ENCODE data around the gene HMX1.

The HMX1 gene

DNA sequence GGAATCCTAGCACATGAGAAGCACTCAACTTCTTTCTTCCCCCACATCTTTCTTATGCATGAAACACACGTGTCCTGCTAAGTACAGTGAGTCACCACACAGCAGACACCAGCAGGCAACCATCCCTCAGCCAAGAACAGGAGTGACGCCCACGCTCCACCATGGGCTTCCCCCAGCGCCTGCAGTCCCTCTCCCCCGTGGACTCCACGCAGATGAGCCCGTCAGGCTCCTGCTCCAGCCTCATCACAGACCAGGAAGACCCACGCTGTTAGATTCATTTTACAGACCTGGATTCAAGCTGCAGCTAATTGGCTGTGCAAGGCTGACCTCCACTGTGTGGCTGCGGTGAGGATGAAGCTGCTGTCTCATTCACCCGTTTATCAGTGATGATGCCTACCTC, 16.7 kb downstream of the HMX1 start:
- DNase-seq = no peak

DNA sequence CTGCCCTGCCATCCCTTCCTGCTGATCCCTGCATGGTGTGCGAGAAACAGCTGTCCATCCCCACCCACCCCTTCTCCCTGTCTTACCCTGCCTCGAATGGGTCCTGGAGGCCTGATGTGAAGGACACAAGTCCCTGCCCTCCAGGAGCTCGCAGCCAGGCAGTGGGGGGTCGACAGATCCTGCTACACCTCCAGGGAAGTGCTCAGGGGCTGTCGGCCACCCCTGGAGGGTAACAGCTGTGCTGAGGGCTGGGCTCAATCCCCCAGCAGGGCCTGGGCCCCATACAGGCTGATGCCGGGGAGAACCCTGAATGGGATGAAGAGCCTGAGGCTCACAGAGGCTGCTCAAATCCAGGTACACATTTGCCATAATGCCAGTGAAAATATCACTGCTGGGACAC, 17.6 kb downstream of the HMX1 start:
- DNase-seq = no peak

DNA sequence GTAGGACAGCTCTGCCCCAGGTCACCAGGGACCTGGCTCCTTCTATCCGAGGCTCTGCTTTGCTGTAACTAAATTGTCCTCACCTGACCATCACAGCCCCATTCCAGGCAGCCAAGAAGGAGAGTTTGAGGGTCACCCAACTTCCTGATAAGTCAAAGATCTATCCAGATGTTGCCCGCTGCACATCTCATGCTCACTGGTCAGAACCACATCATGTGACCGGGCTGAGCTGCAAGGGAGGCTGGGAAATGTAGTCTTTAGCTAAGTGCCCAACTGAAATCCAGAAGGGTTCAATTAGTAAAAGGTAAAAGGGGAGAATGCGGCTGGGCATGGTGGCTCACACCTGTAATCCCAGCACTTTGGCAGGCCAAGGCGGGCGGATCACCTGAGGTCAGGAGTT, 18.4 kb downstream of the HMX1 start:
- no peak for DNase-seq

DNA sequence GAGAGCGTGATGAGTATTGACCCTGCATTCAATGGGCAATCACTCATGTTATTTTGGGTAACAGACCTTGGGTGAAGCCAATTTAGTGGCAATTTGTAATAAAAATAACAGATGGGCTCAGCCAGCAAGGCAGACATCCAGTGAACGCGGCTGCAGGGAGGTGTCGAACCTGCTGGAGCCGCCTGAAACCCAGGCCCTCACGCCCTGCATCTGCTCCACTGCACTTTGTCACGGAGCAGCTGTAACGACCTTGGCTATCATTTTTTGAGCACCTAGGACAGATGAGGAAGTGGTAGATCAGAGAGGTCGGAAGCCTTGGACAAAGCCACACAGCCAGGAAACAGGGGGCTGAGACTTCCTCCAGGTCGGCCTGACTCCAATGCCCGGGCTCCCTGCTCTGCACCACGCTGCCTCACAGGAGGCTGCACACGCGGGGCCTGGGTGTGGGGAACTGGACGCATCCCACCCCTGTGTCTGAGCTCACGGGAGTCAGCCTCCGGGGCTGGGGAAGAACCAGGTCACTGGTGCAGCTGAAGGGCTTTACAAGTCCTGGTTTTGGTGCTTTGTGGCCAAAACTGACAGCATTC, 19.4 kb downstream of the HMX1 start:
- DNase-seq = no peak

DNA sequence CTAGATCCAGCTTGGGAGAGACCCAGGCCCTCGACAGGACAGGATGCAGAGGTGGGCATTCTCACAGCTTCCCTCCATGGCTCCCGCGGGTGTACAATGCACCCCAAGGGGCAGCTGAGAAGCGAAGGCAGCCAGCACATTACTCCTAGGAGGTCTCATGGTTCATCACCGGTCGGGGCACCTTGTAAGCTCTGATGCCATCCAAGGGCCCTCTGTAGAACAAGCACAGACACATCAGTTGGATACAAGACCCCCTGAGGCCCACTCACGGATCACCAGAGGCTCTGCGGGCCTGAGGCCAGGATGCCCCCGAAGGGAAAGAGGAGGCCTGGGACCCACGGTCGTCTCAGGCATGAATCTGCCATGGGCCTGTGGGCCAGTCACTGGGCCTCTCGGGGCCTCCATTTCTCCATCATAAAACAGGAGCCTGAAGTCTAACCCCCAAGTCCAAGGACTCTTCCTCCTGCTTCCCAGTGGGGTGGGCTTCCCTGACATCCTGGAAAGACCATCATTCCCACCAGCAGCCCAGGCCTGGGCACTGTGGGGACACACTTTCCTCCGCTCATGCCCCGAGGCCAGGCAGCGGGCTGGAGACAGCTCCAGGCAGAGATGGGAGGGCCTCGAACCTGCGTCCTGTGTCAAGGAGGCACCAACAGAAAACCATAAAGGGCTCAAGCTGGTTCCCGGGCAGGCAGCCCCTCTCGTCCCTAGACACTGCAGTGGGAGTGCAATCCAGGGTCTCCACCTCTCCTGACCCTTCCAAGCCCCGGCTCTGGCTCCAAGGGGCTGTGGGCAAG, 20.1 kb downstream of the HMX1 start:
- no peak for DNase-seq

DNA sequence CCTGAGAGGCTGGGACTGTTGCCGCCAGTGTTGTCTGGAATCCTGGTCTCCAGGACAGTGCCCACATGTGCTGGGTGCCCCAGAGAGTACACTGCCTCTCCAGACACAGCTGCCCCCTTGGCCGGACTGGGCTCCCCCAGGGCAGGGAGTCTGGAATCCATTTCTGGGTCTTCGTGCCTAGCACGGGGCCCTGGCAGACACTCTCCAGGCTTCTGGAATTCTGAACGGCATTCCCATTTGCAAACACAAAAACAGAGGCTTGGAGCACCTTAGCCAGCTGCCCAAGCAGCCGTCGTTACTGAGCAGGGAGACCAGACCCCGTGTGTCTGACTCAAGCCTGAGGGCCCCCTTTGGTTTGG, 20.8 kb downstream of the HMX1 start:
- DNase-seq = no peak

DNA sequence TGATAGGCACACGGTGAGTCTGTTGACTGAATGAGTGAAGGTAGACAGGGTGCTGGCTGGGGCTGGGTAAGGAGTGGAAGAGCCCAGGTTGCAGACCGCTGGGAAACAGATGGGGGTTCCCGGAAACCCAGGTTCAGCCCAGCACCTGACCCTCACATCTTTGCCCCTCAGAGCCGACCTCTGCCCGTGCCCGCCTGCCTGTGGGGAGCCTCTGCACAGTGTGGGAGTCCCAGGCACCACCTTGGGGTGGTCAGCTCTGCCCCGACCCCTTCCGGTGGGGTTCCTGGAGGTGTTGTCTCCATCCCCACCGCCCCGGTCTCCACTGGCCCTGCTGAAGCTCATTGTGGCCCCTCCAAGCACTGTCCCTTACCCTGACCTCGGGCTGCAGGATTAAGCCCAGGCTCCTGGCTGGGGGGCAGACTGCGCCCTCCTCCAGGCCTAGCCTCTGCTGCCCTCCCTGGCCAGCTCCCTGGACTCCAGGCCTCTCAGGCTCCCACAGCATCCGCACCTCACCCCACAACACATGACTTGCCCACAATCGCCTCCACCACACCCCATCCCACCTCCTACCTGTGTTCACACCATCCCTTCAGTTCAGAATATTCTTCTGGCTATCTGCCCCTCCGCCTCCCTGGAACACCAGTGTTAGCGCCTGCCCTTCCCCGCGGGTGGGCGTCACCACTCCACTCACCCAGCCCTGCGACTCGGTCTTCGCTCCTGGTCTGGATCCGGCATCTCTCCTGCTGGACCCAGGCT, 21.4 kb downstream of the HMX1 start:
- DNase-seq = no peak

DNA sequence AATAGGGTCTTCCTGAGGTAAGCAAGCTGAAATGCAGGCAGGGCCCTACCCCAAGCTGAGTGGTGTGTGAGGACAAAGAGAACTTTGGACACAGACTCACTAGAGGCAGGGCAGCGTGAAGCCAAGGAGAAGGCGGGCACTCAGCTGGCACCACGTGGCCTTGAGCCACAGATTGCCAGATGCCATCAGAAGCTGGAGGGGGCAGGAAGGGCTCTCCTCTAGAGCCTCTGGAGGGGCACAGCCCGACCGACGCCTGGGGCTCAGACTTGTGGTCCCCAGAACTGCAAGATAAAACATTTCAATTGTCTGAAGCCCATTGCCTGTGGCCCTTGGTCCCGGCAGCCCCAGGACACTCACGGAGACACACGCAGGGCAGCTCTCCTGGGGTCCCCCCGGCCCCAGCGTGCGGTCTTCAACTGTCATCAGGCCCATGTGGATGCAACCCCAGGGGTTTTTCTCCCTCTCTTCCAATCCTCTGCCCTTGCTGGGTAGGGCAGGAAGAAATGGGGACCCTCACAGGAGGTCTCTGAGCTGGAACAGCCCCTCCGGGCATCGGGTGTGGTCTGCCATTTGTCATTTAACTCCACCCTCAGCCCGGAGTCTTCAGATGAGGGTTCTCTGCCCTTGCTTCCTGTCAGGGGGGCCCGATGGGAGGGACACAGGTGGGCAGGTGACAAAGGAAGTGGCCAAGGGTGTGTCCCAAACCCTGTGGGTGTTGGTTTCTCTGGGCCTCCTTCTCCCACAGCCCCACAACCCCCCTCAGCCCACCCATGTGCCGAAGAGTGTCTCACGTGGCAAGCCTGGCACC, 22.2 kb downstream of the HMX1 start:
- DNase-seq = no peak

DNA sequence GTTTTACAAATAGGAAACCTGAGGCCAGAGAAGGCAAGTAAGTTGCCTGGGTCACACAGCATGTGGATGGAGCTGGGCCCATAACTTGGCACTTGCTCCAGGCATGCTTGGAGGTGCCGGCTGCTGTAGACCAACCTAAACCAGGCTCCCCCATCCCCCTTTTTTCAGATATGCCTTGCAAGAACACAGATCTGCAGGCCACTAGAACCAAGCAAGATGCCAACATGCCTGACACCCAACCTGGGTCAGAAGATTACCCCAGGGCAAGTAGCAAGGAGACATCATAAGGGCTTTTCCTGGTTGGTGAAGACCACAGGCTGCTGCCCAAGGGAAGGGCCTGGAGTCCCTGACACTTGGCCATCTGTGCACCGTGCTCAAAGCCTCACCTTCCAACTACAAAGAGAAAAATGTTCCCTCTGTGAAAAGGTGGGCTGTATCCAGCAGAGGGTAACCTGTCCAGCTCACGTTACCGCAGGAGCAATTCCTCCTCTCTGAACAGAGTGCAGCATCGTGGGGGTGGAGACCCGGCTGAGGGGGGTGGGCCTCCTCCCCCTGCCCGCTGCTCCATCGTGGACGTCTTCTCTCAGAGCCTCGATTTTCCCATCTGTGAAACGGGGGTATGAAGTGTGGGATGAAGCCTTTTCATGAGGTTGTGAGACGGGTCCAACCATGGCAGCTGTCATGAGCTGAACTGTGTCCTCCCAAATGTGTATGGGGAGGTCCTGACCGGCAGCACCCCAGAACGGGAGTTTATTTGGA, 23.0 kb downstream of the HMX1 start:
- no peak for DNase-seq

DNA sequence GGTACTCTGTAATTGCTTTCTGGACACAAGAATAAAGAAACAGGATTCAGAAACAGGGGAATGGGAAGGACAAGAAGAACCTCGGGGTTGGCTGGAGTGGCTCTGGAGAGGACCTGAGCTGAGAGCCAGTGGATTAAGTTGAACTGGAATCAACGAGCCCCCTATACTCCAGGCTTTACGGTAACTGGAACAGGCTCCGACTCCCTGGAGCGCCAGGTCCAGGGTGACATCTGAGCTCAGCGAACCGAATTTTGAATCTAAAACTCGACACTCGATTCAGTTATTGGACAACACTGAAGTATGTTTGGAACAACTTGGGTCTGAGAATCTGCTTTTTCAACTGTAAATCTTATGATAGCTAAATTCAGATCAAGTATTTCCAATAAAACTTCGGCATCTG, 23.9 kb downstream of the HMX1 start:
- no peak for DNase-seq

DNA sequence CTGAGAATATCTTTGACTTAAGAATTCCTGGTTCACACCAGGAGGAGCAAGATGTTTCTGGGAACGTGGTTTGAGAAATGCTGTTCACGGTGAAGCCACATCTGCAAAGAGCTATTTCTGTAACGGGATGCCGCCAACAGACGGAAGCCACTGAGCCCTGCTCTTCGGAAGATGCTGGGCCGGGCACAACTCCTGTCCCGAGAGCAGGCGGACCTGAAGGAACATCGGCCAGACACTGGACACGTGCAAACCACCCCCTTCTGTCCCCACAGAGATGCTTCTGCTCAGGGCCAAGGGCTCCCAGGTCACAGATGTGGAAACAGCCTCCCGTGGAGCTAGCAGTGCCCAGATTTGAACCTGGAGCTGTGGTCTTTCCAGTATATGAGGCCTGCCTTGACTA, 24.3 kb downstream of the HMX1 start:
- no peak for DNase-seq

DNA sequence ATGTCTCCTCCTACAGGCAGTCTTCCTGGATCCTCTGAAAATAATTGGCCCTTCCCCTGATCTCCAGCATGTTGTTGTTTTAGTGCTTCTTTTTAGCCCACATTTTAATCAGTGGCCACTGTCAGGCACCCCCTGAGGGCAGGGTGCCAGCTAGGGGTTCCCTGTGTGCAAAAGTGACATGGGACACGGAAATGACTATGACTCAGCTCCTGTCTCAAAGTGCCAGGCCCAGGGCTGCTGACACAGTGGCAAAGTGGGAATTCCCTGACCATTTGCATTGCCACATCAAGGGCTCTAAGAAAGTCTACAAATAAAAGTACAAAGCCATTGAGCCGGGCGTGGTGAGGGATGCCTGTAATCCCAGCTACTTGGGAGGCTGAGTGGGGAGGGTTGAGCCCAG, 24.8 kb downstream of the HMX1 start:
- no peak for DNase-seq

DNA sequence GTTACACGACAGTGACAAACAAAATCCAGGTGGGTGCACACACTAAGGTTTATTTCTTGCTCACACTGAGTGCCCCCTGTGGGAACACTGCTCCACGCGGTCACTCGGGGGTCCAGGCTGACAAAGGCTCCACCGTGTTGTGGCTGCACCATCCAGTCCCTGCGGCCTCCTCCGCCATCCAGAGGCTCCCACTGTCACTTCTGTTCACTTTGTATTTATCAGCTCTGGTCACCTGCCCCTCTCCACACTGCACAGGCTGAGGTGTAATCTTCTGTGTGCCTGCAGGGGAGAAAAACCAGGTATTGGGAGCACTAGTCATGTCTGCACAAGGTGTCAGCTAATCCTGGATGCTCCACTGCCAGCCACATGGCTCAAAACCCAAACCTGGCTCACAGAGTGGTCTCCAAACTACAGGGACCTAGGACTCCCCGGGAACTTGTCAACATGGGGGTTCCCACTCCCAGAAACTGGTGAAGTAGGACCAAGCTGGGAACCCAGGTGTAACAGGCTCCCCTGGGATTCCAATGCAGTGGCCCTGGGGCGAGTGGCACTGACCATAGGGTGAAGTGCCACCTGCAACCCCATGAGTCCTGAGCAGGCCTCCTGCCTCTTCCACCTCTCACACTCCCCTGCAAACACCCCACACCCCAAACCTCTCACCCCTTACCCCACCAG, 25.5 kb downstream of the HMX1 start:
- no peak for DNase-seq

DNA sequence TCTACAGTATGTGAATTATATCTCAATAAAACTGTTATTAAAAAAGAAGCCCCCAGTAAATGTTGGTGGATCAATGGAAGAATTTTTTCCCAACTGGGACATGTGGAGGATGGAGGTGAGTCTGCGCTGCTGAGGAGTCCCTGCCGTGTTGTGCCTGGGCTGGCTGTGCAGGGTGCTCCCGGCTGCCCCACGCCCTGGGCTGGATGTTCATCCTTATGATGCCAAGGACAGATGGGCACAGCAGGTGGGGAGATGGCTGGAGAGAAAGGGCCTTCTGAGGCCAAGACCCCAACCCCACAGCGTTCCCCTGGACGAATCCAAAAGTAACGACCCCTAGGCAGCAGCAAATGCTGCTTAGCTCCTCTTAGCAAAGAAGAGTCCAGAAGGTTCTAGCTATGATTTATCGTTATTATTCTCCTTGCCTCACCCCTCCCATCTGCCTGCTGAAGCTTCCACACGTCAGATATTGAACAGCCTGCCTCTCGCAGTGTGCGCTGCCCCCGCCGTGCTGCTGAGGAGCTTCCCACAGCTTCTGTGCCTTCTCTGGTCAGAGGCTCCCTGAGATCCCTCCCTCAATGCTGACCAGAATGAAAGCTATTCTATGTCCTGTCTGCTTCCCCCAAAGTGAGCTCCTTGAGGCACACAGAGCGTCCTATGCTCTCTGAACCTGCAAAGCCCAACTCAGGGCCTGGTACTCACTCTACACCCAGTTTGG, 26.5 kb downstream of the HMX1 start:
- DNase-seq = no peak

DNA sequence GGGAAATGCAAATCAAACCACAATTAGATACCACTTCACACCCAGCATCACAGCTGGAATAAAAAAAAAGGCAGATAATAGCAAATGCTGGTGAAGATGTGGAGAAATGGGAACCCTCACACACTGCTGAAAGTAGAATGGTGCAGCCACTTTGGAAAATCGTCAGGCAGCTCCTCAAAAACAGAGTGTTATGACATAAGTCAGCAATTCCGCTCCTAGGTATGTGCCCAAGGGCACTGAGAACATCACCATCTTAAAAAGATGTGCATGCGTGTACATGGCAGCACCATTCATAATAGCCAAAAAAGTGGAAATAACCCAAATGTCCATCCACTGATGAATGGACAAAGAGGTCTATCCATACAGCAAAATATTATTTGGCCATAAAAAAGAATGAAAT, 28.0 kb downstream of the HMX1 start:
- DNase-seq = no peak

DNA sequence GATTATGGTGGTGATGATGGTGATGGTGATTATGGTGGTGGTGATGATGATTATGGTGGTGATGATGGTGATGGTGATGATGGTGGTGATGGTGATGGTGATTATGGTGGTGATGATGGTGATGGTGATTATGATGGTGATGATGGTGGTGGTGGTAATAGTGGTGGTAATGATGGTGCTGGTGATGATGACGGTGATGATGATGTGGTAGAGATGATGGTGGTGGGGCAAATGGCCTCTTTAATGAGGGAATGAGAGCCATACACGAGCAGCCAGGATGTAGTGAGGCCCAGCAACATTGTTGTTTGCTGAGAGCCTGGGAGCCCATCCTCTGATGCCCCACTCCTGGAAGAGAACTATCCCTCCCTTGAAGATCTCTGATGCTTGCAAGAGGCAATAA, 29.0 kb downstream of the HMX1 start:
- no peak for DNase-seq

DNA sequence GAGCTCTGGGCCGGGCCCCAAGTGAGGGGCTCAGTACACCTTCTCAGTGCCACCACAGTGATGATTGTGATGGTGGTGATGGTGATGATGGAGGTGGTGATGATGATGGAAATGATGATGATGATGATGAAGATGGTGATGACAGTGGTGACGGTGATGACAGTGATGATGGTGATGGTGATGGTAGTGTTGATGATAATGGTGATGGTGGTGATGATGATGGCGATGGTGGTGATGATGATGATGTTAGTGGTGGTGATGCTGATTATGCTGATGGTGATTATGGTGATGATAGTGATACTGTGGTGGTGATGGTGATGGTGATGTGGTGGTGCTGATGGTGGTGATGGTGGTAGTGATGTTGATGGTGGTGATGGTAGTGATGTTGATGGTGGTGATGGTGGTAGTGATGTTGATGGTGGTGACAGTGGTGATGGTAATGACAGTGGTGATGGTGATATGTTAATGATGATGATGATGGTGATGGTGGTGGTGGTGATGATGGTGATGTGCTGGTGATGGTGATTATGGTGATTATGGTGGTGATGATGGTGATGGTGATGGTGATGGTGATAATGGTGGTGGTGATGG, 29.9 kb downstream of the HMX1 start:
- no peak for DNase-seq

DNA sequence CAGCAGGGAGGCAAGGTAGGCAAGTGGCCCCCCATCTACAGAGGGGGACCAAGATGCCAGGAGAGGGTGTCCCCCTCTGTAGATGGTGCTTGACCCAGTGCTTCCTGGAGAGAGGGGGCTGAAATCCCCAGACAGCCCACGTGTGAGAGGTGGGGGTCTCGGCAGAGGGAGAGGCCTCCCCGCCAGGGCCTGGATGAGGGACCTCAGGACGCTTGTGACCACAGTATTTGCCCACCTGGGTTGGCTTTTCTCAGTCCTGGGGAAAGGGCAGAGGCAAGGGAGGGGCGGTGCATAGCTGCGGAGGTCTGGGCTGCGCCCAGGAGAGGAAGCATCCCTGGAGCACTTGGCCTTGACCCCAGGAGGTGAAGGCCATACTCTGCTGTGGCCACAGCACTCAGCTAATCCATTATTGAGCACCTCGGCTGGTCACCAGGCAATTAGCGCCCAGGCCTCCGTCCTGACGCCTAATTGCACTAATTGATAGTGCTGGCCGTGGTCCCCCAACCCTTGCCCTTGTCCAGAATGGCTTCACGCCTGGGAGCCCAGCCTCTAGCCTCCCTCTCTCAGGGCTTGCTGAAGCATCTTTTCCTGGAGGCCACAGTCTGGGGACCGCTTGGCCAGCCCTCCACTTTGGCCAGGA, 30.7 kb downstream of the HMX1 start:
- no peak for DNase-seq

DNA sequence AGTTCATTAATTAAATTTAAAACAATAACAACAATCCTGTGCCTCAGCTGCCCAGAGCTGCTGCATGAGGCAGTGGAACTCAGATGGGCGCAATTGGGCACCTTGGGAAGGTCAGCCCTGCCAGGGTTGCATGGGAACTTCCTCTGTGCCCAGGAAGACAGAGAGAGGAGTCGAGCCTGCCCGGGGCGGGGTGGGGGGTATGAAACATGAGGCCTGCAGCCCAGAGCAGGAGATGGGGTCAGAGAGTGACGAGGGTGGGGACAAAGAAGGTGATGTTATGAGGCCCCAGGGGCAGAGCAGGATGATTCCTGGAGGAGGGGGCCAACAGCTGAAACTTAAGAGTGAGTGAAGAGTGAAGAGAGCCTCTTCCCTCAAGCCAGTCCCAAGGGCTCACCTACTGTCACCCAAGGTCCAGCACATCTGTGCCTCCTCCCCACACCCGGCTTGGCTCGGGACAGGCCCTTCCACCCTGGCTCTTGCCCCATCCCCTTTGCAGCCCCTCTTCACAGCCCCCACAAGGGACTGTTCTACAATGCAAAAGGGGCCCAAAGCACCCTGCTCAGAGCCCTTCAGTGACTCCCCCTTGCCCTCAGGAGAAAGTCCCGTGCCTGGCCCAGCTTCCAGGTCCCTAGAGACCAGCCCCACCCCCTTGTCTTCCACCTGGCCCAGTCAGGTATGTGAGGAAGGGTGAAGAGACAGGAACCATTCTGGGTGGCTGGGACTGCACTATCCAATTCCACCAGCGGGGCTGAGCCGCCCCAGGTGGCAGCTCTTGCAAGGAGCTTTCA, 31.4 kb downstream of the HMX1 start:
- no peak for DNase-seq
